IMR-90 (cell line): Measurements from ENCODE around the gene UBA5. TPM values are rescaled to one million over a fixed set of nuclear protein-coding genes. Genes with fewer than 3 reads are reported as not detected.

ENCODE experiments used
- ATAC-seq: fragments of 200-7000 bp; cut with Tn5 transposase; 2 replicates; pipeline ENCODE4 v1.9.1; 2020; ENCODE audit warnings: low read depth, mild to moderate bottlenecking, moderate library complexity
- BruUV-seq: library from RNA; stranded (reverse); fragments of 400-500 nt; replicated peaks from 2 replicates; lab custom pipeline; 2021; lab: Mats Ljungman, UMichigan
- CTCF ChIA-PET: fragments of 300-600 bp; formaldehyde crosslinking; extraction: SDS; loops from one replicate; lab custom pipeline; 2021; ENCODE audit warnings: antibody characterized with exemption; lab: Yijun Ruan, JAX
- POLR2A ChIA-PET: fragments of 300-600 bp; sonication (Branson Sonifier 250); formaldehyde crosslinking; loops from one replicate; lab custom pipeline; 2022; ENCODE audit warnings: antibody characterized with exemption; ENCODE audit not compliant: unreplicated experiment; lab: Charles Lee
- DNase-seq: peaks from one replicate; pipeline ENCODE4 v3.0.0; 2013
- H2AFZ ChIP-seq: replicated peaks from 2 replicates; pipeline ENCODE3; 2013; ENCODE audit warnings: low read length, mild to moderate bottlenecking; ENCODE audit not compliant: poor library complexity
- H2AK5ac ChIP-seq: 2 replicates; pipeline ENCODE4 v1.6.1; 2013; ENCODE audit warnings: low read depth, low read length, inconsistent platforms
- H2AK9ac ChIP-seq: replicated peaks from 2 replicates; pipeline ENCODE3; 2013; ENCODE audit warnings: mild to moderate bottlenecking, low read depth, low read length, moderate library complexity; ENCODE audit not compliant: poor library complexity
- H2BK120ac ChIP-seq: 2 replicates; pipeline ENCODE4 v1.6.1; 2013; ENCODE audit warnings: low read depth, low read length, inconsistent platforms
- H2BK15ac ChIP-seq: 3 replicates; pipeline ENCODE4 v1.6.1; 2013; ENCODE audit warnings: low read depth, low read length, inconsistent platforms
- H2BK20ac ChIP-seq: 2 replicates; pipeline ENCODE4 v1.6.1; 2013; ENCODE audit warnings: low read depth, mild to moderate bottlenecking, inconsistent platforms, low read length, moderate library complexity
- H2BK5ac ChIP-seq: 2 replicates; pipeline ENCODE4 v1.6.1; 2013; ENCODE audit warnings: mild to moderate bottlenecking, low read depth, low read length, inconsistent platforms; ENCODE audit not compliant: poor library complexity, severe bottlenecking
- H3K14ac ChIP-seq: replicated peaks from 2 replicates; pipeline ENCODE4 v1.6.1; 2013; ENCODE audit warnings: low read depth, low read length, inconsistent platforms
- H3K18ac ChIP-seq: 2 replicates; pipeline ENCODE4 v1.6.1; 2013; ENCODE audit warnings: low read depth, low read length, control low read depth
- H3K23ac ChIP-seq: 2 replicates; pipeline ENCODE4 v1.6.1; 2013; ENCODE audit warnings: low read depth, low read length, inconsistent platforms
- H3K27ac ChIP-seq: 2 replicates; pipeline ENCODE4 v1.5.1; 2013; ENCODE audit warnings: mild to moderate bottlenecking, control low read depth, low read length; ENCODE audit not compliant: insufficient read depth
- H3K27me3 ChIP-seq: 2 replicates; pipeline ENCODE4 v1.6.1; 2013; ENCODE audit warnings: low read length; ENCODE audit not compliant: control insufficient read depth, insufficient read depth
- H3K36me3 ChIP-seq: 2 replicates; pipeline ENCODE4 v1.6.1; 2013; ENCODE audit warnings: low read length, mixed read lengths; ENCODE audit not compliant: control insufficient read depth, insufficient read depth
- H3K4ac ChIP-seq: 2 replicates; pipeline ENCODE4 v1.6.1; 2013; ENCODE audit warnings: low read depth, low read length, inconsistent platforms
- H3K4me1 ChIP-seq: 2 replicates; pipeline ENCODE4 v1.6.1; 2013; ENCODE audit warnings: low read length, mixed read lengths; ENCODE audit not compliant: control insufficient read depth, insufficient read depth
- H3K4me2 ChIP-seq: 2 replicates; pipeline ENCODE4 v1.6.1; 2013; ENCODE audit warnings: low read depth, mild to moderate bottlenecking, control low read depth, low read length, moderate library complexity
- H3K4me3 ChIP-seq: 2 replicates; pipeline ENCODE4 v1.5.1; 2013; ENCODE audit warnings: low read depth, mild to moderate bottlenecking, control low read depth, low read length, moderate library complexity; ENCODE audit not compliant: insufficient read depth
- H3K56ac ChIP-seq: 2 replicates; pipeline ENCODE4 v1.6.1; 2013; ENCODE audit warnings: low read length, inconsistent platforms; ENCODE audit not compliant: insufficient read depth; ENCODE audit errors: extremely low read depth
- H3K79me1 ChIP-seq, 2 experiments: 2 replicates each; pipeline ENCODE4 v1.6.1; 2013; ENCODE audit warnings: low read length in 2 of 2, inconsistent platforms in 1 of 2, low read depth in 1 of 2
- H3K9ac ChIP-seq: 2 replicates; pipeline ENCODE4 v1.6.1; 2013; ENCODE audit warnings: low read depth, low read length, control low read depth
- H3K9me1 ChIP-seq: 2 replicates; pipeline ENCODE4 v1.6.1; 2013; ENCODE audit warnings: low read length, inconsistent platforms; ENCODE audit not compliant: insufficient read depth
- H3K9me3 ChIP-seq: 2 replicates; pipeline ENCODE4 v1.6.1; 2013; ENCODE audit warnings: low read length; ENCODE audit not compliant: control insufficient read depth, insufficient read depth
- H4K20me1 ChIP-seq: 2 replicates; pipeline ENCODE4 v1.6.1; 2013; ENCODE audit warnings: low read length, inconsistent platforms; ENCODE audit not compliant: insufficient read depth
- H4K5ac ChIP-seq: 2 replicates; pipeline ENCODE4 v1.6.1; 2013; ENCODE audit warnings: mild to moderate bottlenecking, low read depth, low read length, control low read depth
- H4K8ac ChIP-seq, 2 experiments: 2 replicates each; pipeline ENCODE4 v1.6.1; 2013; ENCODE audit warnings: low read depth in 2 of 2, low read length in 2 of 2, control low read depth in 1 of 2, inconsistent platforms in 1 of 2
- H4K91ac ChIP-seq: 2 replicates; pipeline ENCODE4 v1.6.1; 2013; ENCODE audit warnings: low read depth, low read length, inconsistent platforms; ENCODE audit not compliant: insufficient read depth
- CHD1 ChIP-seq: IDR thresholded peaks from 2 replicates; pipeline ENCODE4 v1.6.1; 2012; ENCODE audit warnings: low read depth, low read length, improper control_type of control experiment
- ELK1 ChIP-seq: fragments of 150-350 bp; IDR thresholded peaks from 2 replicates; pipeline ENCODE4 v1.6.1; 2016; ENCODE audit warnings: low read depth, mild to moderate bottlenecking, low read length, moderate library complexity, borderline replicate concordance
- MXI1 ChIP-seq: IDR thresholded peaks from 2 replicates; pipeline ENCODE4 v1.6.1; 2012; ENCODE audit warnings: low read depth, mild to moderate bottlenecking, low read length, moderate library complexity, borderline replicate concordance
- RAD21 ChIP-seq: IDR thresholded peaks from 2 replicates; pipeline ENCODE4 v1.6.1; 2012; ENCODE audit warnings: low read length, improper control_type of control experiment
- SMC3 ChIP-seq: fragments of 150-350 bp; IDR thresholded peaks from 2 replicates; pipeline ENCODE4 v1.6.1; 2016; ENCODE audit warnings: low read depth, mild to moderate bottlenecking, antibody characterized with exemption, low read length, moderate library complexity
- dilution Hi-C: fragments of 300-500 bp; cut with HindIII; formaldehyde crosslinking; loops from one replicate; pipeline ENCODE4 v1.14.3; 2018; ENCODE audit warnings: low sequenced_read_pairs; ENCODE audit not compliant: unreplicated experiment
- in situ Hi-C: fragments of 300-500 bp; cut with MboI; formaldehyde crosslinking; loops from 3 replicates; pipeline ENCODE4 v1.14.3; 2019; ENCODE audit warnings: low sequenced_read_pairs, inconsistent platforms, mixed read lengths
- intact Hi-C: fragments of 100-400 bp; cut with micrococcal nuclease; formaldehyde crosslinking; loops from 2 replicates; pipeline ENCODE4 v1.10.0; 2022
- polyA plus RNA-seq, 3 experiments: library from polyadenylated mRNA; depleted of rRNA; stranded (reverse); fragments of >200 nt; gene quantifications; 2 replicates each; pipeline ENCODE4 v1.2.3, GENCODE V29; 2012; ENCODE audit warnings: low replicate concordance in 1 of 3
- total RNA-seq: library from RNA; depleted of rRNA; stranded (reverse); fragments of >200 nt; gene quantifications from 2 replicates; pipeline ENCODE4 v1.2.3, GENCODE V29; 2012
- TF ChIP-seq, protein P1 (sequence below): fragments of 150-350 bp; IDR thresholded peaks from 2 replicates; pipeline ENCODE4 v1.6.1; 2017; ENCODE audit warnings: mild to moderate bottlenecking, antibody characterized with exemption, low read length, low read depth

UBA5 gene
- total and polyA plus RNA-seq, 2 of the 4 experiments (the other 2 are of a cell fraction), result 20.3 to 30.4 TPM

- Histone ChIP-seq H3K4me2 (no peak overlapping the region), H2AFZ (no peak overlapping the region), H3K79me1 (peaks cover 0 to 15% of the 10 kb centered on the region in 2 experiments; a peak in 1 of 4 replicates), H2AK9ac (no peak overlapping the region), H3K4ac (peak overlapping the region; percentile 7), H2BK120ac (peak overlapping the region; percentile 28), H3K9ac (no peak overlapping the region), H3K18ac (peak overlapping the region; percentile 20; the same call in 1 of the 2 replicates), H2BK5ac (peak overlapping the region; percentile 57), H2AK5ac (peak overlapping the region; percentile 5; the same call in 1 of the 2 replicates), H3K27ac (no peak overlapping the region), H2BK20ac (peak overlapping the region; percentile 22; the same call in 1 of the 2 replicates), H3K4me3 (no peak overlapping the region), H3K9me1 (no peaks in the 10 kb centered on the region; the same call in 1 of the 2 replicates), H4K20me1 (no peaks in the 10 kb centered on the region), H3K23ac (no peak overlapping the region), H3K36me3 (peaks cover 3% of the 10 kb centered on the region; the same call in 1 of the 2 replicates), H4K5ac (no peak overlapping the region; the same call in 1 of the 2 replicates), H3K9me3 (no peaks in the 10 kb centered on the region), H4K91ac (0 out of 2 replicates have a peak overlapping the region, but pooled peaks have one; percentile 5), H2BK15ac (peak overlapping the region; percentile 42; the same call in 1 of the 3 replicates), H4K8ac (peak overlapping the region in 1 of 2 experiments; percentile 8; a peak in 1 of 4 replicates), H3K14ac (0 out of 2 replicates have a peak overlapping the region, but pooled peaks have one; percentile 23), H3K27me3 (no peaks in the 10 kb centered on the region), H3K56ac (no peak overlapping the region), H3K4me1 (peaks cover 11% of the 10 kb centered on the region)
- in situ Hi-C loops (loop anchor here (25.0 kb wide), 1 partner anchor 373 kb away; no protein-coding TSS in a partner anchor), intact Hi-C loops (no loop called here), dilution Hi-C loops (loop anchor here (25.0 kb wide), 1 partner anchor 98 kb away; no protein-coding TSS in a partner anchor)
- TF ChIP-seq CHD1, result no peak
- no peak for TF ChIP-seq MXI1
- TF ChIP-seq, protein P1, sequence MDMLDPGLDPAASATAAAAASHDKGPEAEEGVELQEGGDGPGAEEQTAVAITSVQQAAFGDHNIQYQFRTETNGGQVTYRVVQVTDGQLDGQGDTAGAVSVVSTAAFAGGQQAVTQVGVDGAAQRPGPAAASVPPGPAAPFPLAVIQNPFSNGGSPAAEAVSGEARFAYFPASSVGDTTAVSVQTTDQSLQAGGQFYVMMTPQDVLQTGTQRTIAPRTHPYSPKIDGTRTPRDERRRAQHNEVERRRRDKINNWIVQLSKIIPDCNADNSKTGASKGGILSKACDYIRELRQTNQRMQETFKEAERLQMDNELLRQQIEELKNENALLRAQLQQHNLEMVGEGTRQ, result no peak
- TF ChIP-seq ELK1, result no peak
- TF ChIP-seq SMC3, result no peak
- TF ChIP-seq RAD21, result no peak
- POLR2A ChIA-PET, result no interaction called here
- DNase-seq (no peak), ATAC-seq (no peak)
- CTCF ChIA-PET, result interaction anchor here (1.1 kb wide), 1 partner anchor 99 kb away, joined by 3 read pairs; no protein-coding TSS in a partner anchor
- BruUV-seq, result no TSS peak
Measured at GRCh38 chr3:132635052-132635451, 25.1 kb upstream of the UBA5 start.
